ENCODE measurements around the gene CDC42BPG.

CDC42BPG gene

GRCh38 chr11:64803158-64803845, 41.2 kb downstream of the CDC42BPG start, which contains the start of gene MAP4K2:
Gene MAP4K2, minus strand, starts transcription at chr11:64803214. Its CDS starts 65 bp downstream, at chr11:64803149.
- peak; percentile 87 to 90 for DNase-seq

- peak; percentile 55 to 56 for DNase-seq
These were observed 41.9 kb downstream of the CDC42BPG start for GRCh38 chr11:64802370-64803157.

GRCh38 chr11:64801561-64802369, 42.7 kb downstream of the CDC42BPG start:
- DNase-seq: no peak

GRCh38 chr11:64801158-64801464, 43.3 kb downstream of the CDC42BPG start:
- DNase-seq: no peak

GRCh38 chr11:64800303-64801157, 43.9 kb downstream of the CDC42BPG start:
- DNase-seq: no peak

- DNase-seq: no peak
These were observed 44.7 kb downstream of the CDC42BPG start for GRCh38 chr11:64799623-64800302.

- no peak for DNase-seq
These were observed 45.2 kb downstream of the CDC42BPG start for GRCh38 chr11:64799256-64799622.

- DNase-seq: no peak
These were observed 47.5 kb downstream of the CDC42BPG start for GRCh38 chr11:64796757-64797541.

- no peak for DNase-seq
These were observed 48.3 kb downstream of the CDC42BPG start for GRCh38 chr11:64796047-64796756.

- no peak for DNase-seq
These were observed 49.9 kb downstream of the CDC42BPG start for GRCh38 chr11:64794526-64794925.

- no peak for DNase-seq
These were observed 50.9 kb downstream of the CDC42BPG start for GRCh38 chr11:64793271-64794160.

GRCh38 chr11:64792482-64792881, 52.0 kb downstream of the CDC42BPG start:
- DNase-seq: no peak

GRCh38 chr11:64791781-64792291, 52.6 kb downstream of the CDC42BPG start:
- DNase-seq: no peak

- no peak for DNase-seq
These were observed 54.0 kb downstream of the CDC42BPG start for GRCh38 chr11:64790205-64791095.

- no peak for DNase-seq
These were observed 54.9 kb downstream of the CDC42BPG start for GRCh38 chr11:64789331-64790204.

GRCh38 chr11:64788321-64789215, 55.9 kb downstream of the CDC42BPG start:
- no peak for DNase-seq

Measured in stimulated activated CD4-positive, alpha-beta T cell treated with anti-CD3 and anti-CD28 coated beads, Interleukin-2, amount 100 ng/mL, for 24 hours (primary cell).